Neural progenitor cell (in vitro differentiated cells): ENCODE results near the gene OR2A12. TPM values are rescaled to one million over a fixed set of nuclear protein-coding genes. Genes with fewer than 3 reads are reported as not detected.

ENCODE experiments used
- DNase-seq: peaks from one replicate; pipeline ENCODE4 v3.0.0-alpha.2; 2016; ENCODE audit warnings: low spot score
- H2AFZ ChIP-seq: fragments of 200-600 bp; sonication (generic); replicated peaks from 2 replicates; pipeline ENCODE4 v1.6.1; 2016; ENCODE audit warnings: antibody characterized with exemption
- H3F3A ChIP-seq: fragments of 200-600 bp; sonication (generic); 2 replicates; pipeline ENCODE4 v1.6.1; 2016; ENCODE audit warnings: antibody characterized with exemption, low read depth
- H3K27ac ChIP-seq: fragments of 200-600 bp; sonication (generic); 2 replicates; pipeline ENCODE4 v1.5.1; 2016; ENCODE audit warnings: mild to moderate bottlenecking
- H3K27me3 ChIP-seq: fragments of 200-600 bp; sonication (generic); 2 replicates; pipeline ENCODE4 v1.6.1; 2016; ENCODE audit warnings: mild to moderate bottlenecking, moderate library complexity
- H3K36me3 ChIP-seq: fragments of 200-600 bp; sonication (generic); 2 replicates; pipeline ENCODE4 v1.5.1; 2016
- H3K4me1 ChIP-seq: fragments of 200-600 bp; sonication (generic); 2 replicates; pipeline ENCODE4 v1.6.1; 2016; ENCODE audit warnings: mixed run types
- H3K4me2 ChIP-seq: fragments of 200-600 bp; sonication (generic); 2 replicates; pipeline ENCODE4 v1.6.1; 2016
- H3K4me3 ChIP-seq: fragments of 200-600 bp; sonication (generic); 2 replicates; pipeline ENCODE4 v1.5.1; 2016
- H3K79me2 ChIP-seq: fragments of 200-600 bp; sonication (generic); 2 replicates; pipeline ENCODE4 v1.6.1; 2016; ENCODE audit warnings: low read depth
- H3K9ac ChIP-seq: fragments of 200-600 bp; sonication (generic); 2 replicates; pipeline ENCODE4 v1.6.1; 2016
- H3K9me3 ChIP-seq: fragments of 200-600 bp; sonication (generic); 2 replicates; pipeline ENCODE4 v1.5.1; 2016; ENCODE audit warnings: low read depth
- H4K20me1 ChIP-seq: fragments of 200-600 bp; sonication (generic); 2 replicates; pipeline ENCODE4 v1.6.1; 2016; ENCODE audit warnings: low read depth
- H3K27ac Mint-ChIP-seq: 3 replicates; pipeline ENCODE4 v1.8.0; 2021; ENCODE audit warnings: mixed read lengths
- H3K27me3 Mint-ChIP-seq: 2 replicates; pipeline ENCODE4 v1.8.0; 2022; ENCODE audit warnings: low read depth, mild to moderate bottlenecking, inconsistent platforms, moderate library complexity, mixed read lengths; ENCODE audit not compliant: insufficient read depth
- H3K36me3 Mint-ChIP-seq: 3 replicates; pipeline ENCODE4 v1.8.0; 2021; ENCODE audit warnings: mixed read lengths
- H3K4me1 Mint-ChIP-seq: 3 replicates; pipeline ENCODE4 v1.8.0; 2021; ENCODE audit warnings: mixed read lengths
- H3K4me3 Mint-ChIP-seq: 3 replicates; pipeline ENCODE4 v1.8.0; 2021; ENCODE audit warnings: mild to moderate bottlenecking, moderate library complexity, mixed read lengths
- H3K9me3 Mint-ChIP-seq: 3 replicates; pipeline ENCODE4 v1.8.0; 2020; ENCODE audit warnings: mixed read lengths
- EZH2 ChIP-seq: fragments of 200-600 bp; sonication (generic); IDR thresholded peaks from 2 replicates; pipeline ENCODE4 v1.6.1; 2017; ENCODE audit warnings: antibody characterized with exemption, mild to moderate bottlenecking, moderate library complexity
- EZH2phosphoT487 ChIP-seq: fragments of 200-600 bp; sonication (generic); IDR thresholded peaks from 2 replicates; pipeline ENCODE4 v1.6.1; 2017; ENCODE audit warnings: antibody characterized with exemption
- total RNA-seq: library from RNA; depleted of rRNA; stranded (reverse); fragments of >200 nt; gene quantifications from 2 replicates; pipeline ENCODE4 v1.2.3, GENCODE V29; 2015; ENCODE audit warnings: low replicate concordance
- TF ChIP-seq, protein P1 (sequence below): fragments of 200-600 bp; sonication (generic); IDR thresholded peaks from 2 replicates; pipeline ENCODE4 v1.5.1; 2017; ENCODE audit warnings: antibody characterized with exemption, mild to moderate bottlenecking

The OR2A12 gene
- total RNA-seq, 1 donor from 2014 or later: not detected

DNA sequence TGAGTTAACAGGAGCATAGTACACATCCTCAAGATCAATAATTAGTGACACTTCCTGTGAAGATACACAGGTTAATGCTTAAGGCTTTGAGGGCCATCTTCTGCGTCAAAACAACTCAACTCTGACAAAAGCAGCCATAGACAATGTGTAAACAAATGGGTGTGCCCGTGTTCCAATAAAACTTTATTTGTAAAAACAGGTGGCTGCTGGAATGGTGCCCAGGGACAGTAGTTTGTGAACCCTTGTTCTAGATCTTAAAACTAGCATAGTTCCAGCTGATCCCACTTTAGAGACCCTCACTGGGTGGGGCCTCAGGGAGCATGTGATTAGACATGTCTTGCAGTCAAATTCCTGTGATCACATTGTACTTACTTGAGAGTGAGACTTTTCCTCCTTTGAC is 44.7 kb downstream of the OR2A12 start:
- DNase-seq: no peak
- Histone ChIP-seq H2AFZ (no peak overlapping the region), H3K79me2 (no peaks in the 10 kb centered on the region), H3F3A (no peaks in the 10 kb centered on the region), H3K4me3 (no peak overlapping the region), H4K20me1 (no peaks in the 10 kb centered on the region), H3K36me3 (no peaks in the 10 kb centered on the region), H3K27me3 (no peaks in the 10 kb centered on the region), H3K4me2 (no peak overlapping the region), H3K9me3 (no peaks in the 10 kb centered on the region), H3K9ac (no peak overlapping the region), H3K27ac (no peak overlapping the region), H3K4me1 (no peaks in the 10 kb centered on the region)
- Mint-ChIP-seq H3K36me3 (no peaks in the 10 kb centered on the region), H3K4me3 (no peak overlapping the region), H3K27me3 (peaks cover 2% of the 10 kb centered on the region), H3K4me1 (peaks cover 3% of the 10 kb centered on the region), H3K27ac (no peak overlapping the region), H3K9me3 (no peaks in the 10 kb centered on the region)
- TF ChIP-seq EZH2 (no peak), EZH2phosphoT487 (no peak)
- TF ChIP-seq, protein P1, sequence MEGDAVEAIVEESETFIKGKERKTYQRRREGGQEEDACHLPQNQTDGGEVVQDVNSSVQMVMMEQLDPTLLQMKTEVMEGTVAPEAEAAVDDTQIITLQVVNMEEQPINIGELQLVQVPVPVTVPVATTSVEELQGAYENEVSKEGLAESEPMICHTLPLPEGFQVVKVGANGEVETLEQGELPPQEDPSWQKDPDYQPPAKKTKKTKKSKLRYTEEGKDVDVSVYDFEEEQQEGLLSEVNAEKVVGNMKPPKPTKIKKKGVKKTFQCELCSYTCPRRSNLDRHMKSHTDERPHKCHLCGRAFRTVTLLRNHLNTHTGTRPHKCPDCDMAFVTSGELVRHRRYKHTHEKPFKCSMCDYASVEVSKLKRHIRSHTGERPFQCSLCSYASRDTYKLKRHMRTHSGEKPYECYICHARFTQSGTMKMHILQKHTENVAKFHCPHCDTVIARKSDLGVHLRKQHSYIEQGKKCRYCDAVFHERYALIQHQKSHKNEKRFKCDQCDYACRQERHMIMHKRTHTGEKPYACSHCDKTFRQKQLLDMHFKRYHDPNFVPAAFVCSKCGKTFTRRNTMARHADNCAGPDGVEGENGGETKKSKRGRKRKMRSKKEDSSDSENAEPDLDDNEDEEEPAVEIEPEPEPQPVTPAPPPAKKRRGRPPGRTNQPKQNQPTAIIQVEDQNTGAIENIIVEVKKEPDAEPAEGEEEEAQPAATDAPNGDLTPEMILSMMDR: no peak

GRCh38 chr7:144132262-144132661 is 46.2 kb downstream of the OR2A12 start:
- TF ChIP-seq EZH2phosphoT487 (no peak), EZH2 (no peak)
- TF ChIP-seq, protein P1: no peak
- Histone ChIP-seq H3K9ac (no peak overlapping the region), H3K4me2 (no peak overlapping the region), H3K79me2 (no peaks in the 10 kb centered on the region), H3K4me1 (no peaks in the 10 kb centered on the region), H3F3A (no peaks in the 10 kb centered on the region), H3K27me3 (no peaks in the 10 kb centered on the region), H3K4me3 (no peak overlapping the region), H2AFZ (no peak overlapping the region), H3K36me3 (no peaks in the 10 kb centered on the region), H4K20me1 (no peaks in the 10 kb centered on the region), H3K9me3 (no peaks in the 10 kb centered on the region), H3K27ac (no peak overlapping the region)
- Mint-ChIP-seq H3K27ac (no peak overlapping the region), H3K4me1 (peaks cover 3% of the 10 kb centered on the region), H3K36me3 (no peaks in the 10 kb centered on the region), H3K27me3 (peaks cover 3% of the 10 kb centered on the region), H3K4me3 (no peak overlapping the region), H3K9me3 (no peaks in the 10 kb centered on the region)
- no peak for DNase-seq

DNA sequence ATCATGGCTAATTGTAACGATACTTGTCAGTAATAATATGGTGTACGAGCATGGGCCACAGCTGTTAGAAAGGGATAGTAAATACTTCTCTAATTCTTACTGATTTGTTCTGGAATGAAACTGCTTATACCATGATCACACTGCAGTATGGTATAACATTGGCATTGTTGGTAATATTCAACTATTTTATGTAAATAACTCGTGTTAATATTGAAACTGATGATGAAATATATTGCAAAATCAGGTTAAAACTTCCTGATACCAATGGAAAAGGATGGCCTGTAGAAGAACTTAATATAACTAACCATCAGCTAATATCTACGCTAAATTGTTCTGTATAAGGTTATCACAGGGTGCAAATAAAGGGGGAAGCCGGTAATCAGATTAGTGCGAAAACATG is 47.2 kb downstream of the OR2A12 start:
- H3K36me3 ChIP-seq: no peaks in the 10 kb centered on the region
- H3F3A ChIP-seq: no peaks in the 10 kb centered on the region
- no peak overlapping the region for H3K4me3 ChIP-seq
- H2AFZ ChIP-seq: no peak overlapping the region
- no peaks in the 10 kb centered on the region for H3K36me3 Mint-ChIP-seq
- no peaks in the 10 kb centered on the region for H4K20me1 ChIP-seq
- H3K27me3 Mint-ChIP-seq: peaks cover 3% of the 10 kb centered on the region
- no peaks in the 10 kb centered on the region for H3K9me3 ChIP-seq
- H3K27ac Mint-ChIP-seq: no peak overlapping the region
- no peak overlapping the region for H3K9ac ChIP-seq
- peaks cover 3% of the 10 kb centered on the region for H3K4me1 Mint-ChIP-seq
- no peak for DNase-seq
- TF ChIP-seq EZH2phosphoT487 (no peak), EZH2 (no peak)
- TF ChIP-seq, protein P1: no peak
- H3K79me2 ChIP-seq: no peaks in the 10 kb centered on the region
- H3K4me3 Mint-ChIP-seq: no peak overlapping the region
- H3K4me1 ChIP-seq: no peaks in the 10 kb centered on the region
- H3K27ac ChIP-seq: no peak overlapping the region
- no peaks in the 10 kb centered on the region for H3K9me3 Mint-ChIP-seq
- H3K4me2 ChIP-seq: no peak overlapping the region
- H3K27me3 ChIP-seq: no peaks in the 10 kb centered on the region
